COR-L47 (cell line): ENCODE measurements around the gene FAM83F.
"Not testable (repeated sequence)": the region's sequence is repeated elsewhere in the genome, so short reads cannot be mapped to it uniquely, and the experiment has no call there.

Source experiments
- DNase-seq: peaks from one replicate; lab custom pipeline; 2025; lab: John Stamatoyannopoulos, UW

Gene FAM83F

DNA sequence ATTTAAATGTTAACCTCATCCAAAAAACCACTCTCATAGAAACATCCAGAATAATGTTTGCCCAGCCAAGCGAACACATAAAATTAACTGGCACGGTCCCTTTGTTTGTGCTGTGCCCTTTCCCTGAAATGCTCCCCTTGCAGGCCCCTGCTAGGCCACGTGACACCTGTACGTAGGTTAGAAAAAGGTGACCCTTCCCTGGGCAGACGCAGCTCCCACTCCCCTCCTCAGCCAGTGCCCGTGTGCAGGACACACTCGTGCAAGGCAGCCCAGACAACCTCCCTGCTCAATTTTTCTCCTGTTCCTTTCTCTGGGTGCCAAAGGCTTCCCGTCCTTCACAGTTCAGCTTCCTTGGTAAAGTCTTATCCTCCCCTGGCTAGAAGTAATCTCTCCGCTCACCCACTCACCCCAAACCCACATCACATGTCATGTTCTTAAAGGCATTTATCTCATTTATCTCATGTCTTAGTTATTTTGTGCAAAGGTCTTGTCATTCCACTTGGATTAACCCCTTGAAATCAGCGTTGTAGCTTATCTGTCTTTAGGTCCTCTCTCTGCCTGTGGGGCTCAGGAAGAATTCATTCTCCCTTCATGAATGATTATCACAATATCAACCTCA, 20.7 kb downstream of the FAM83F start:
- DNase-seq: no peak

DNA sequence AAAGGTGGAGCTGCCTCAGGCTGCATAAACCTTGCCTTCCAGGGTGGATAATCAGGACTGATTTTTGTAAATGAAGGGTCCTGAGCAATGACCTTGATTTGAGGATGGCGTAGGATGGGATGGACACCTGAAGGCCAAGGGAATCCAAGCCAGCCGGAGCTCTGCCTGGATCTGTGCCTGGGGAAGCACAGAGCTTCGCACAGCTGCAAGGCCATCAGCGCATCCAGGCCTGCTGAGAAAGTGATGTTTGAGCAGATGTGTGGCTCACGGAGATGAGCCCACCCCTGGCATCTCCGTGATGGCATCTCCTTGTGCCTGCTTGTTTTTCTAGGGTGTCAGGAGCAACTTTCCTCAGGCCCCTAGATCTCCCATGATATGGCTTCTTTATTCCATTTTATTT, 23.3 kb downstream of the FAM83F start:
- no peak for DNase-seq

GRCh38 chr22:40019100-40019499, 24.3 kb downstream of the FAM83F start:
- no peak for DNase-seq

DNA sequence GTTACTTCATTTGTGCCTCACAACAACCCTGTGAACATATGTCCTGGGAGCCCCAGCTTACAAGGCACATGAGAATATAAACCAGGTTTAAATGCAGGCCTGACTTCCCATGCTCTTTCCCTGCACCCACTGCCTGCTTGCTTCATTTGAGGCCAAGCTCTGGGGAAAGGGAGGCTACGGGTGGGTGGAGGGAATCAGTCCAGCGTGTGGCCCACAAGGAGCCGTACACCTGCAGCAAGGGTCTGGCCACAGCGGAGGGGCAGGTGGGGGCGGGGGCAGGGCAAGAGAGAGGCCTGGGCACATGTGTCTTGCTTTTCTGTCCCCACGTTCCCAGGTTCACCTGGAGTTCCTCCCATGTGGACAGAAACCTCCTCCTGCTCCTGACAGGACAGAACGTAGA, 26.2 kb downstream of the FAM83F start:
- DNase-seq: peak; percentile 85

DNA sequence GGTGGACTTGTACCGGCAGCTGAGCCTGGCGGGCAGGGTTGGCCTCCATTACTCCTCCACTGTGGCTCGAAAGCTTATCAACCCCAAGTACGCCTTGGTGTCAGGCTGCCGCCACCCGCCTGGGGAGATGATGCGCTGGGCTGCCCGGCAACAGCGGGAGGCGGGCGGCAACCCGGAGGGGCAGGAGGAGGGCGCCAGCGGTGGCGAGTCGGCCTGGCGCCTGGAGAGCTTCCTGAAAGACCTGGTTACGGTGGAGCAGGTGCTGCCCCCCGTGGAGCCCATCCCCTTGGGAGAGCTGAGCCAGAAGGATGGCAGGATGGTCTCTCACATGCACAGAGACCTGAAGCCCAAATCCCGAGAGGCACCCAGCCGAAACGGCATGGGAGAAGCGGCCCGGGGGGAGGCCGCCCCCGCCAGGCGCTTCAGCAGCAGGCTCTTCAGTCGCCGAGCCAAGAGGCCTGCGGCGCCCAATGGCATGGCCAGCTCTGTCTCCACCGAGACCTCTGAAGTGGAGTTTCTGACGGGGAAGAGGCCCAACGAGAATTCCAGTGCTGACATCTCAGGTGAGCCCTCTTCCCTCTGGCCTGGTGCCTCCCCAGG, 26.7 kb downstream of the FAM83F start:
- DNase-seq: peak; percentile 98

- DNase-seq: peak; percentile 44
These were observed 27.9 kb downstream of the FAM83F start for GRCh38 chr22:40022536-40023240.

- DNase-seq: peak; percentile 64
These were observed 28.6 kb downstream of the FAM83F start for GRCh38 chr22:40023341-40023841.

DNA sequence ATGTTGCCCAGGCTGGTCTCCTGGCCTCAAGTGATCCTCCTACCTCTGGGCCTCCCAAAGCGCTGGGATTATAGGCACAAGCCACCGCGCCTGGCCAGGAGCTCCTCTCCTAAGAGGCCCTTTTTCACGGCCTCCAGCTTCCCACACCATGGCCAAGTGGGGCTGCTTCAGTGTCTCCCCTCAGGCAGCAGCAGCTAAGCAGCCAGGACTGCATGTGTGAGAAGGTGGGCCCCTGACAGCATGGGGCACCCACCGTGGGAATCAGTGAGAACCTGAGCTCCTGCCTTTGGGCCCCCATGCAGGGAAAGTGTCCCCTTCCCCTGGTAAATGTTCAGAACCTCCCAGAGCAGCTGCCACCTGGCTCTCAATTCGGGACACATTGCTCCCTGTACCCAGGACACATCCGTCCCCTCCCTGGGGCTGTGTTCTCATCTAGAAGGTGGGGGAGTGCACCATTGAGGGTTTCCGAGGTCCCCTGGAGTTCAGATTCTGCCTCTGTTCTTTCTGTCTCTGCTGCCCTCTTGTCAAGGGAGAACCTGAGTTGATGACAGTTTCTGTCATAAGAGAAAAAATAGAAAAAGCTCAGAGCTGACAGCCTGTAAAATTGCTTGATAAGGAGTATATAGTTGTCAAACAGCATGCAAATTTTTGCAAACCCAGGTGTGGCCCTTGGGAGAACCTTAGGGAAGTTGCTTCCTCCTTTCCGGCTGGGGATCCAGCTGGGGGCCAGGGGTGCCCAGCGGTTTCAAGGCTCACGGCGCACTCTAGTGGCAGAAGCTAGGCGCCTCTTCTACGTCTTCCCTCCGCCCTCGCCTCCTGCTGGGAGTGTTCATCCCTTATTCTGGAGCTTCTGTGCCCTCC, 29.7 kb downstream of the FAM83F start:
- peak; percentile 84 for DNase-seq

GRCh38 chr22:40025062-40025379, 30.3 kb downstream of the FAM83F start:
- DNase-seq: not testable (repeated sequence)

GRCh38 chr22:40025856-40026255, 31.1 kb downstream of the FAM83F start:
- no peak for DNase-seq

DNA sequence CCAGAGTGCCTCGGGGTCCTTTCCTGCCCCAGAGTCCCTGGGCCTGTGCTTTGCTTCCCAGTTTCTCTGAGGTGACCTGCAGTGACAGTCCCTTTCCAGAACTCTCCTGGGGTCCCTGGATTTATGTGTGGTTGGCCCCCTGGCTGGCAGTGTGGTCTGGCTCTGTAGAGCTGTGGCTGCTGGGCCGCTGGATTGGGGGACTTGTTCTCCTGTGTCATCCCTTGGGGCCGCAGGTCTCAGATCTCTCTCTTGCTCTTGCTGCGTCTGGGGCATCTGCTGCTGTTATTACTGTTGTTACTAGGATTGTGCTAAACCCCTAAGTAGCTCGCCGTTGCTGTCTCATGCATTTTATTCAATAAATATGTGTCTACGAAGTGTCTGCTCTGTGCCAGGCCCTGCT, 31.9 kb downstream of the FAM83F start:
- DNase-seq: no peak

GRCh38 chr22:40027191-40028097, 32.7 kb downstream of the FAM83F start:
- no peak for DNase-seq

DNA sequence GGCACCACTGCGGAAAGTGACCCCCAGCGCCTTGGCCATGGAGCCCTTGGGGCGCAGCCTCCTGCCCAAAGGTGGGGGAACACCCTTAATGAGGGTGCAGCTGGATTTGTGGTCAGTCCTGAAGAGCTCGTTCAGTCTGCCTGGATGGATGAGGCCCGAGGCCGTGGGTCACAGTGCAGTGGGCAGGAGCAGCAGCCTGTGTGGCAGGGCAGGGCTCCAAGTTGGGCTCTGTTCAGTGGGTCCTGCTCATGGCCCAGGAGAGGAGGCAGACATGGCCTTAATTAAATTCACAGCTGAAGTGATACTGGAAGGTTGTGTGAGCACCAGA, 33.3 kb downstream of the FAM83F start:
- DNase-seq: no peak

DNA sequence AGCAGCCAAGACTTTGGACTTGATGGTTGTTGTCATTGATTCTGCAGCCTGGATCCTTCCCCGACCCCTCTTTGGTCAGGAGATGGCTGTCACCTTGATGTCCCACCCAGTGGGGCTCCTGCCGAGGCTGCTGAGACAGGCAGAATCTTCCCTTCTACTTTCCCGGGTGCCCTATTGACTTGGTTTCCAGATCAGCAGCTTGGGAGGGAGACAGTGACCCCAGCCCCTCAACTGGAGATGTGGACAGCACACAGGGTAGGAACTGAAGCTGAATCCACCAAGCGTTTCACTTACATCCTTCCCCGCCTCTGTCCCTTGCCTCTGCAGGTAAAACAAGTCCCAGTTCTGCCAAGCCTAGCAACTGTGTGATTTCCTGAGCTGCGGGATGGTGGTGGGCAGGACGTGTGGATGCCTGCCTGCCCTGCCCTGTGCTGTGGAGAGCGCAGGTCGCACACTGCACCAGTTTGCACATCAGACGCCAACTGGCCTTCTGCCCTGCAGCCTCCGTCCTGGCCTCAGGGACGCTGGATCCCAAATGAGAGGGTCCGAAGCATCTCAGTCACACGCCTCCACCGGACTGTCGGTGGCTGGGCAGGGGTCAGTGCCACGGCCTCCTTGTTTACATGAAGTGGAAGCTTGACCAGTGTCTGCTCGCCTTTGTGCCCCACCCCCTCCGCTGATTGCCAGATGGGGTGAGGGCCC, 34.6 kb downstream of the FAM83F start:
- no peak for DNase-seq

DNA sequence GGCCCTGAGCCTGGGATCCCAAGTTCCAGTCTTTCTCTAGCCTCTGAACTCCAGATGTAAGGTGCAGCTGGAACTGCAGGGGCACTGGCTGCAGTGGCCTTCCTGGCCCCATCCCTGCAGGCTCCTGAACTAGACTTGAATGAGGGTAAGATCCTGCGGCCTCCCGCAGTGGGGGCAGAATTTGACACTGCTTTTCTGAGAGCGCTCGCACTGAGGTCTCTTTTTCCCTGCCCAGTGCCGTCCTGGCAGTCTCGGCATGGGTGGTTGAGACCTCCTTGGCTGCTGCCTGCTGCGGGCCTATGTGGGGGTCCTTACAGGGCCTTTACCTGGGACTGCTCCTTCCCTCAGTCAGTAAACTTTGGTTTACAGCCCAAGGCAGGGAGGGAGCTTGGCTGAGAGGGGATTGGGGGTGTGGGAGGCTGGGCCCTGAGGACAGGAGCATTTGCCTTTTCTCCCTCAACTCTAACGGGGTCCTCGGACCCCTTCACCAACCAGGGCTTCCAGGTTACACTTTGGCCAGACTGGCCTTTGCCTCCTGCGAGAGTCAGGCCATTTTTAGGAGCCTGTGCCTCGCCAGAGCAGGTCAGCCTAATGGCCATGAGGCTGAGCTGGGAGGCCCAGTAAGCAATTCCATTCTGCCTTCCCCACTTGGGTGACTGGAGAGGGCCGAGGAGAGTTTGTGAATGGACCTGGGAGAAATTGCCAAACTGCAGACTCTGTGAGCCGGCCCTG, 35.4 kb downstream of the FAM83F start:
- no peak for DNase-seq

DNA sequence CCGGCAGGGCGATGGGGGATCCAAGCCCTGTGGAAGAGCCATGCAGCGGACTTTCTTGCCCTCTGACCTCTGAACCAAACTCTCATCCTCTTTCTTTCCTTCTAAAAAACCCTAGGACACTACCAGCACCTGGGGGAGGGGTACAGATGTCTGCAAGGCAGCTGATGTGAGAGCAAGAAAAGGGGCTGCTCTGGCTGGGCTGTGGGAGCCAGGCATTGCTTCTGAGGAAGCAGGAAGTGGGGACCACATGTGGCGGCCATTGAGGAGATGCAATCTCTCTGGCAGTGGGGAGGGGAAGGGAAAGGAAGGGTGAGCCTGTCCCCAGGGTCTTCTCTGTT, 36.0 kb downstream of the FAM83F start:
- no peak for DNase-seq

DNA sequence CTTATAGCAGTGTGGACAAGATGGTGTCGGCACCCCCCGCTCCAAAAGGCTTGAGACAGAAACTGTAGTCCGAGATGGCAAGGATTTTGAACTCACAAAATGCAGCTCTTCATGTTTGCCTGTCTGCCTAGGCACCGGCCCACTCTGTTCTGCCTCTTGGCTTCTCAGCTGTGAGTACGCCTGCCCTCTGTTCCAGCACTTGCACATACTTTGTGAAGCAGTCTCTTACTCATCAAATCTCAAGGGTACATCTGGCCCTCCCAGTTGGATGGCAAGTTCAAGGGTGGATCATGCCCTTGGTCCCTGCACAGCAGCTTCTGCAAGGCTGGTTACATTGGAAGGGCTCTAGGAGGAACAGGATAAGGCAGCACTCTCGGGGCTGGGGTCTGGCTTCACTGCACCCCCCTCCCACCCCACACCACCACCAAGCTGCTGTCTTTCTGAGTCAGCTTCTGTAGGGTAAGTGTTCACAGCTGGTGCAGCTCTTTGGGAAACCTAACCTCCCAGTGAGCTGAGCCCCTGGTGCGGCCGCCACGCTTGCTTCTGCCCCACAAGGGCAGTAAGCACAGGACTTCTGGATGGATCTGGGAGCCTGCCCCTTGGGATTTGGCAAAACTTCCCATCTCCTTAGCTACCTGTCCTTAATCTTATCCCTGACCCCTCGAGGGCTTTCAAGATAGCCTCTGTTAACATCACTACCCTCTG, 37.2 kb downstream of the FAM83F start:
- DNase-seq: no peak

DNA sequence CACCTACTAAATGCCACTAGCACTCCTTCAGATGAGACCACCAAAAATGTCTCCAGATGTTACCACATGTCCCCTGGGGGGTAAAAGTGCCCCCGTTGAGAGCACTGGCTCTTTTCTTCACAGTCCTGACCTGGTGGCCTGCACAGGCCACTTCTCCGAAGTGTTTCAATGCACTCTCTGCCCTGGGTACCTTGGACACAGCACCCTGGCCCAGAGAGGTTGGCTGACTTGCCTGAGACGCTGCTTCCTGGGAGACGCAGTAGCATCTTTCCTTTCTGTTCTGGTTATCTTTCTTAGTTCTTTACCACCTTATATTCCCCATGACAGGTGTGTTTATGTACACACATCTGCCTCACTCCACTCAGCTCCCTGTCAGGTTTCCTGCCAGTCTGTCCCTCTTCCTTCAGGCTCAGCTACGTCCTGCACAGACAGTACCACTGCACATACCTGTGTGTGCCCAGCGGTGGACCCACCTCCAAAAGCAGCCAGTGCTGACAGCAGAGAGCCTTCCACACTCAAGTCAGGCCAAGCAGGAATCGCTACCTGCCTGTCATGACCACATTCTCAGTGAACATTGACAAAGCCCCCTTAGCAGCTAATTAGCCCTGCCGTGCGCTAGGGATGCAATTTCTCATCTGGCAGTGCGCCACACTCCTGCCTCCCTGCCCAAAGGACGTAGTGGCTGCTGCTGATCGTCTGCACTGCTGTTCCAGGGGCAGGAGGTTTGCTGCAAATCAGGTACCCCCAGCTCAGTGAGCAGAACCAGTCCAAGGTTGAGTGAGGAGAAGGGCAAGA, 39.0 kb downstream of the FAM83F start:
- DNase-seq: peak; percentile 77

GRCh38 chr22:40035351-40035750, 40.6 kb downstream of the FAM83F start:
- no peak for DNase-seq
